ENCODE results near the gene CRHR1.

DNA sequence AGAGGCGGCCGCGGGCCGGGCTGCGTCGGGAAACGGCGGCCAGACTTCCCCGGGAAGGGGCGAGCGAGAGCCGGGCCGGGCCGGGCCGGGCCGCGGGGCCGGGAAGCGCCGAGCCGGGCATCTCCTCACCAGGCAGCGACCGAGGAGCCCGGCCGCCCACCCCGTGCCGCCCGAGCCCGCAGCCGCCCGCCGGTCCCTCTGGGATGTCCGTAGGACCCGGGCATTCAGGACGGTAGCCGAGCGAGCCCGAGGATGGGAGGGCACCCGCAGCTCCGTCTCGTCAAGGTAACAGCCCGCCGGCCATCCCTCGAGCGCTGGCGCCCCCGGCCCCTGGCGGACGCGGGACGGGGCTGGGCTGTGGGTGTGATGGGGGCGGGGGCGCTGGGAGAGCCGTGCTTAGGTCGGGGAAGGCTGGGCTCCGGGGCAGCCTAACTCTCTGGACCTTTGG is at the start of gene CRHR1:
- TF ChIP-seq CTCF (IDR thresholded peaks at IDR 0.05) (no peak), POLR2A (IDR thresholded peaks at IDR 0.05) (no peak)

Data from body of pancreas (tissue), 4 donors.